OCI-LY3 (cell line): ENCODE measurements around the gene IL9.

Experiments
- H2AFZ ChIP-seq: fragments of 200-600, 300-600 bp; shearing (Covaris generic); 2 replicates; pipeline ENCODE4 v1.6.0; 2014; ENCODE audit warnings: antibody characterized with exemption, low read depth, low read length
- H3K27ac ChIP-seq: fragments of 200-600, 300-600 bp; sonication (generic); 2 replicates; pipeline ENCODE4 v1.5.1; 2014; ENCODE audit warnings: mild to moderate bottlenecking, low read length, moderate library complexity, mixed read lengths
- H3K27me3 ChIP-seq: fragments of 200-600, 300-600 bp; sonication (generic); 2 replicates; pipeline ENCODE4 v1.6.1; 2014; ENCODE audit warnings: low read depth, low read length, mixed read lengths
- H3K36me3 ChIP-seq: fragments of 200-600, 300-600 bp; sonication (generic); replicated peaks from 2 replicates; pipeline ENCODE3; 2014; ENCODE audit warnings: low read depth, low read length, mixed read lengths
- H3K4me1 ChIP-seq: fragments of 300-600, 200-600 bp; sonication (generic); 2 replicates; pipeline ENCODE4 v1.6.1; 2014; ENCODE audit warnings: low read length, mixed read lengths
- H3K4me2 ChIP-seq: fragments of 200-600, 300-600 bp; sonication (generic); 2 replicates; pipeline ENCODE4 v1.6.1; 2014; ENCODE audit warnings: low read length, mixed read lengths
- H3K4me3 ChIP-seq: fragments of 300-600, 200-600 bp; sonication (generic); 2 replicates; pipeline ENCODE4 v1.5.1; 2014; ENCODE audit warnings: antibody characterized with exemption, mild to moderate bottlenecking, low read length, moderate library complexity
- H3K79me2 ChIP-seq: fragments of 300-600, 200-600 bp; shearing (Covaris generic); 2 replicates; pipeline ENCODE4 v1.6.1; 2014; ENCODE audit warnings: mild to moderate bottlenecking, low read length, mixed read lengths
- H3K9ac ChIP-seq: fragments of 300-600, 200-600 bp; shearing (Covaris generic); 2 replicates; pipeline ENCODE4 v1.6.0; 2014; ENCODE audit warnings: mild to moderate bottlenecking, low read length, moderate library complexity
- H3K9me3 ChIP-seq: fragments of 200-600, 300-600 bp; shearing (Covaris generic); 2 replicates; pipeline ENCODE4 v1.6.1; 2014; ENCODE audit warnings: low read length, mixed read lengths; ENCODE audit not compliant: insufficient read depth
- H4K20me1 ChIP-seq: fragments of 200-600, 300-600 bp; sonication (generic); 2 replicates; pipeline ENCODE4 v1.6.1; 2016; ENCODE audit warnings: low read length, mixed read lengths; ENCODE audit not compliant: insufficient read depth
- EZH2phosphoT487 ChIP-seq: fragments of 200-600 bp; shearing (Covaris generic); IDR thresholded peaks from 2 replicates; pipeline ENCODE4 v1.6.1; 2018; ENCODE audit warnings: antibody characterized with exemption, mixed run types, low read depth
- TF ChIP-seq, protein P1 (sequence below): fragments of 200-600, 300-600 bp; sonication (generic); IDR thresholded peaks from 2 replicates; pipeline ENCODE4 v1.5.1; 2014; ENCODE audit warnings: antibody characterized with exemption, low read length, low read depth

IL9 gene

DNA sequence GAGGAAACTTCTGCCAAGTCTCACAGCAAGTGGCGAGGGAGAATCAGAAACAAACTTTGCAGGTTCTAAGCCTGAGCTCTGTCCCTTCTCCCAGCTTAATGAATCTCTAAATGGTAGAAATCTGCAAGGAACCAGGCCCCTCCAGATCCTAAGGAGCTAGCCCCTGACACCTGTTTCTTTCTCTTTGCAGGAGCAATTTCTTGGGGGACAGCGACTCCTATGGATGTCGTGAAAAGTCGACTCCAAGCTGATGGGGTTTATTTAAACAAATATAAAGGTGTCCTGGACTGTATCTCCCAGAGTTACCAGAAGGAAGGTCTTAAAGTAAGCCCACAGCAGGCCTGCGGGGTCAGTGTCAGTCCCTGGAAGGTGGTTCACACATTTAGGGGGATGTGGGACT lies 21.8 kb downstream of the IL9 start:
- Histone ChIP-seq H3K36me3 (no peaks in the 10 kb centered on the region), H3K4me3 (no peak overlapping the region), H3K27ac (no peak overlapping the region), H3K4me2 (no peak overlapping the region), H3K79me2 (no peaks in the 10 kb centered on the region), H4K20me1 (no peaks in the 10 kb centered on the region), H3K9ac (no peak overlapping the region), H2AFZ (no peak overlapping the region), H3K27me3 (0 out of 2 replicates have a peak, but pooled peaks cover 5% of the 10 kb centered on the region), H3K4me1 (no peaks in the 10 kb centered on the region), H3K9me3 (no peaks in the 10 kb centered on the region)
- TF ChIP-seq, protein P1, sequence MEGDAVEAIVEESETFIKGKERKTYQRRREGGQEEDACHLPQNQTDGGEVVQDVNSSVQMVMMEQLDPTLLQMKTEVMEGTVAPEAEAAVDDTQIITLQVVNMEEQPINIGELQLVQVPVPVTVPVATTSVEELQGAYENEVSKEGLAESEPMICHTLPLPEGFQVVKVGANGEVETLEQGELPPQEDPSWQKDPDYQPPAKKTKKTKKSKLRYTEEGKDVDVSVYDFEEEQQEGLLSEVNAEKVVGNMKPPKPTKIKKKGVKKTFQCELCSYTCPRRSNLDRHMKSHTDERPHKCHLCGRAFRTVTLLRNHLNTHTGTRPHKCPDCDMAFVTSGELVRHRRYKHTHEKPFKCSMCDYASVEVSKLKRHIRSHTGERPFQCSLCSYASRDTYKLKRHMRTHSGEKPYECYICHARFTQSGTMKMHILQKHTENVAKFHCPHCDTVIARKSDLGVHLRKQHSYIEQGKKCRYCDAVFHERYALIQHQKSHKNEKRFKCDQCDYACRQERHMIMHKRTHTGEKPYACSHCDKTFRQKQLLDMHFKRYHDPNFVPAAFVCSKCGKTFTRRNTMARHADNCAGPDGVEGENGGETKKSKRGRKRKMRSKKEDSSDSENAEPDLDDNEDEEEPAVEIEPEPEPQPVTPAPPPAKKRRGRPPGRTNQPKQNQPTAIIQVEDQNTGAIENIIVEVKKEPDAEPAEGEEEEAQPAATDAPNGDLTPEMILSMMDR, result no peak
- no peak for TF ChIP-seq EZH2phosphoT487

DNA sequence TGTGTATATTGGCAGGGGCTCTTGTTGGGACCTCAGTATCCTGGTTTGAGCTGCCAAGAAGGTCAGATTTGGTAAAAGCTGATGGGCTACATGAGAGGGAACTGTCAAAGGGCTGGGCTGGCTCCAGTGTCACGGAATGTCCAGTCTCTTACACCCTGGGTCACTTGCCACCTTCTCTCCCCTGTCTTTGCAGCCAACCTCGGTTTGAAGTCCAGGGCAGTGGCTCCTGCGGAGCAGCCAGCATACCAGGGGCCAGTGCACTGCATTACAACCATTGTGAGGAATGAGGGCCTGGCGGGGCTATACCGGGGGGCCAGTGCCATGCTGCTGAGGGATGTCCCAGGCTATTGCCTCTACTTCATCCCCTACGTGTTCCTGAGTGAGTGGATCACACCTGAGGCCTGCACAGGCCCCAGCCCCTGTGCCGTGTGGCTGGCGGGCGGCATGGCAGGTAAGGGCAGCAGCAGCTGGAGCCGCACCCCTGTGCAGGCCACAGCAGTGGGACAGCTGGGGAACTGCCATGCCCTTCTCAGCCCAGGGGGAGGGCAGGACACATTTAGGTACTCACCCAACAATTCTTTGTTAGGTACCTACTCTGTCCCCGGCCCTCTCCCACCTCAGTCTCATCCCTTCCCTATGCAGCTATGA lies 24.2 kb downstream of the IL9 start:
- Histone ChIP-seq H3K9me3 (no peaks in the 10 kb centered on the region), H3K27ac (no peak overlapping the region), H4K20me1 (no peaks in the 10 kb centered on the region), H3K27me3 (0 out of 2 replicates have a peak, but pooled peaks cover 5% of the 10 kb centered on the region), H3K4me1 (no peaks in the 10 kb centered on the region), H3K79me2 (no peaks in the 10 kb centered on the region), H3K36me3 (no peaks in the 10 kb centered on the region), H3K9ac (no peak overlapping the region), H3K4me2 (no peak overlapping the region), H2AFZ (no peak overlapping the region), H3K4me3 (no peak overlapping the region)
- no peak for TF ChIP-seq EZH2phosphoT487
- TF ChIP-seq, protein P1, result no peak

DNA sequence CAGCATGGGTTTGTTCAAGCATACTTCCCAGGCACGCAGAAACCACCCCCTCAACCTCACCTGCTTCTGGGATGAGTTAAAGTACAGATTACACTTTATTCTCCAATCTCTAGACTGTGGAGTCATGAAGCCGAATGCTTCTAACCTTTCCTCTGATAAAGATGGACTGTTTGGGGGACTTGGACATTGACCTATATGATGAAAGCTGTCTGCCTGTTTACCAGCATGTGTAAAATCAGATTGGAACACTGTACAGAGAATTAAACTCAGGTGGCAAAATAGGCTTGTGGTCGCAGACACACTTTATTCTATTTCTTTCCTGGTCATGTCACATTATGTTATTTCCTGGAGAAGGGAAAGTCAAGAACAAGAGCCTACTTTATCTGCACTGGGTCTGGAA lies 25.7 kb downstream of the IL9 start:
- Histone ChIP-seq H3K4me3 (no peak overlapping the region), H2AFZ (no peak overlapping the region), H3K9ac (no peak overlapping the region), H3K36me3 (no peaks in the 10 kb centered on the region), H4K20me1 (no peaks in the 10 kb centered on the region), H3K4me2 (no peak overlapping the region), H3K27me3 (0 out of 2 replicates have a peak, but pooled peaks cover 5% of the 10 kb centered on the region), H3K9me3 (no peaks in the 10 kb centered on the region), H3K4me1 (no peaks in the 10 kb centered on the region), H3K27ac (no peak overlapping the region), H3K79me2 (no peaks in the 10 kb centered on the region)
- TF ChIP-seq EZH2phosphoT487, result no peak
- TF ChIP-seq, protein P1, result no peak

DNA sequence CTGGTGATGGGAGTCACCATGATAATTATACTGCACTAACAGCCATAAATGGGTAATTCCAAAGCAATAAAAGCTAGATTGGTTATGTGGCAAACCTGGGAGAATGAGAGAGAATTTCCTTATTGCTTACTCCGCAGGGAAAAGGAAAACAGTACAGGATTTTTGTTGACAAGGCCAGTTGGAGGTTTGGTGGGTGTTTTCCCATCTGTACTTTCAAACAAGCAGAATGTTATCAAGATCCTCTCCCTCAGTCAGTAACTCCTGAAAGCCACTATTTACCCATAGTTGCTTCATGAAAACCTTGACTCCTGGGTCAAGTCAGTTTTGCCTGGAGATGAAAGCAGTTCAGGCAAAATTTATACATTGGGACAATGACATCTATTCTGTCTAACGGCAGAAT lies 26.4 kb downstream of the IL9 start:
- TF ChIP-seq, protein P1, result no peak
- TF ChIP-seq EZH2phosphoT487, result no peak
- H3K4me1 ChIP-seq, result no peaks in the 10 kb centered on the region
- H3K4me2 ChIP-seq, result no peak overlapping the region
- H2AFZ ChIP-seq, result no peak overlapping the region
- H3K27me3 ChIP-seq, result 0 out of 2 replicates have a peak, but pooled peaks cover 5% of the 10 kb centered on the region
- H3K9me3 ChIP-seq, result no peaks in the 10 kb centered on the region
- no peak overlapping the region for H3K4me3 ChIP-seq
- no peaks in the 10 kb centered on the region for H3K79me2 ChIP-seq
- no peak overlapping the region for H3K27ac ChIP-seq
- H4K20me1 ChIP-seq, result no peaks in the 10 kb centered on the region
- H3K36me3 ChIP-seq, result no peaks in the 10 kb centered on the region
- H3K9ac ChIP-seq, result no peak overlapping the region
